GM12878 (cell line): ENCODE measurements around the gene PSMD1. TPM values are rescaled to one million over a fixed set of nuclear protein-coding genes. Genes with fewer than 3 reads are reported as not detected.

Experiments
- ATAC-seq: fragments of 200-7000 bp; cut with Tn5 transposase; 3 replicates; pipeline ENCODE4 v1.9.1; 2020; ENCODE audit warnings: mild to moderate bottlenecking, moderate library complexity
- BruUV-seq: library from RNA; stranded (reverse); fragments of 400-500 nt; replicated peaks from 2 replicates; lab custom pipeline; 2021; lab: Mats Ljungman, UMichigan
- CTCF ChIA-PET: fragments of 300-600 bp; sonication (Branson Sonifier 250); formaldehyde crosslinking; extraction: SDS; loops from one replicate; lab custom pipeline; 2021; ENCODE audit warnings: inconsistent platforms; lab: Yijun Ruan, JAX
- POLR2A ChIA-PET: fragments of 350-600 bp; formaldehyde crosslinking; extraction: SDS; loops from one replicate; lab custom pipeline; 2021; ENCODE audit warnings: inconsistent platforms; lab: Charles Lee
- RAD21 ChIA-PET: fragments of 300-600 bp; sonication (Branson Sonifier 250); formaldehyde crosslinking; loops from one replicate; lab custom pipeline; 2023; ENCODE audit warnings: antibody characterized with exemption; ENCODE audit not compliant: unreplicated experiment; lab: Charles Lee
- SMC1A ChIA-PET: fragments of 300-600 bp; sonication (Branson Sonifier 250); formaldehyde crosslinking; loops from one replicate; lab custom pipeline; 2023; ENCODE audit not compliant: unreplicated experiment, uncharacterized antibody; lab: Charles Lee
- DNase-seq: peaks from one replicate; pipeline ENCODE4 v3.0.0-alpha.2; 2011; ENCODE audit warnings: low read depth, low spot score
- FAIRE-seq: peaks from 3 replicates; lab custom pipeline; 2011; peaks lifted over from hg19 to GRCh38; lab: Jason Lieb, UNC
- H2AFZ ChIP-seq: 2 replicates; pipeline ENCODE4 v1.6.0; 2011; ENCODE audit warnings: low read depth, low read length, control low read depth; ENCODE audit not compliant: control insufficient read depth
- H3K27ac ChIP-seq: 2 replicates; pipeline ENCODE4 v1.5.1; 2011; ENCODE audit warnings: control low read depth; ENCODE audit not compliant: control insufficient read depth, insufficient read depth
- H3K27me3 ChIP-seq, 2 experiments: replicated peaks in 1 of 2; 2 replicates each; pipeline versions ENCODE4 v1.6.0 to v1.6.1; 2011; ENCODE audit warnings: low read length in 1 of 2; ENCODE audit not compliant: control insufficient read depth in 2 of 2, insufficient read depth in 2 of 2
- H3K36me3 ChIP-seq, 2 experiments: 2 replicates each; pipeline ENCODE4 v1.5.1; 2011; ENCODE audit warnings: low read length in 1 of 2; ENCODE audit not compliant: control insufficient read depth in 2 of 2, insufficient read depth in 2 of 2
- H3K4me1 ChIP-seq: 2 replicates; pipeline ENCODE4 v1.6.1; 2011; ENCODE audit warnings: mild to moderate bottlenecking, low read length, moderate library complexity, mixed read lengths; ENCODE audit not compliant: control insufficient read depth, insufficient read depth
- H3K4me2 ChIP-seq: 2 replicates; pipeline ENCODE4 v1.6.0; 2011; ENCODE audit warnings: control low read depth; ENCODE audit not compliant: control insufficient read depth, insufficient read depth
- H3K4me3 ChIP-seq: fragments of 200-600 bp; sonication (generic); 2 replicates; pipeline ENCODE4 v1.5.1; 2016
- H3K79me2 ChIP-seq: 2 replicates; pipeline ENCODE4 v1.6.0; 2011; ENCODE audit warnings: low read length; ENCODE audit not compliant: control insufficient read depth, insufficient read depth
- H3K9ac ChIP-seq: 2 replicates; pipeline ENCODE4 v1.8.0; 2011; ENCODE audit warnings: low read length, control low read depth, mixed read lengths; ENCODE audit not compliant: control insufficient read depth, insufficient read depth
- H3K9me3 ChIP-seq: replicated peaks from 3 replicates; pipeline ENCODE4 v1.5.1; 2011; ENCODE audit warnings: mild to moderate bottlenecking, low read length; ENCODE audit not compliant: control insufficient read depth, insufficient read depth
- H4K20me1 ChIP-seq: 2 replicates; pipeline ENCODE4 v1.6.0; 2011; ENCODE audit not compliant: control insufficient read depth, insufficient read depth
- ATF2 ChIP-seq: IDR thresholded peaks from 2 replicates; pipeline ENCODE4 v1.6.1; 2012; ENCODE audit warnings: low read length, inconsistent platforms
- ETV6 ChIP-seq, 2 experiments: fragments of 450-650 bp in 1 of 2; IDR thresholded peaks in 1 of 2; conservative IDR thresholded peaks in 1 of 2; 2 replicates each; pipeline ENCODE4 v1.6.1; 2014; ENCODE audit warnings: antibody characterized with exemption in 1 of 2, borderline replicate concordance in 1 of 2, low read depth in 1 of 2, mild to moderate bottlenecking in 1 of 2, moderate library complexity in 1 of 2
- IKZF2 ChIP-seq, 2 experiments: fragments of 450-650 bp; IDR thresholded peaks; 2 replicates each; pipeline ENCODE4 v1.6.1; 2017; ENCODE audit warnings: mild to moderate bottlenecking in 2 of 2, moderate library complexity in 2 of 2
- MAX ChIP-seq: IDR thresholded peaks from 2 replicates; pipeline ENCODE4 v1.6.1; 2012; ENCODE audit warnings: low read depth, low read length, improper control_type of control experiment
- MYC ChIP-seq: IDR thresholded peaks from 2 replicates; pipeline ENCODE4 v1.6.1; 2011; ENCODE audit warnings: mild to moderate bottlenecking, low read length, moderate library complexity, inconsistent platforms; ENCODE audit not compliant: insufficient read depth, insufficient replicate concordance, insufficient read length, severe bottlenecking
- NBN ChIP-seq: fragments of 450-650 bp; IDR thresholded peaks from 2 replicates; pipeline ENCODE4 v1.6.1; 2016
- PKNOX1 ChIP-seq: fragments of 450-650 bp; IDR thresholded peaks from 2 replicates; pipeline ENCODE4 v1.6.1; 2016; ENCODE audit warnings: mild to moderate bottlenecking
- POU2F2 ChIP-seq: IDR thresholded peaks from 3 replicates; pipeline ENCODE4 v1.6.1; 2011; ENCODE audit warnings: low read depth, mild to moderate bottlenecking, low read length, borderline replicate concordance
- SMAD5 ChIP-seq: IDR thresholded peaks from 2 replicates; pipeline ENCODE4 v1.6.1; 2016; ENCODE audit warnings: antibody characterized with exemption, low read depth
- SREBF1 ChIP-seq: IDR thresholded peaks from 2 replicates; pipeline ENCODE4 v1.6.1; 2012; ENCODE audit warnings: mild to moderate bottlenecking, low read length
- WGBS: methylation state at CpG from one replicate; pipeline ENCODE4 v1.1.6; 2016; ENCODE audit warnings: low lambda C conversion rate; ENCODE audit not compliant: insufficient replicate concordance, insufficient coverage; ENCODE audit errors: missing lambda C conversion rate; 5-methylcytosine and 5-hydroxymethylcytosine counted together
- in situ Hi-C: fragments of 300-500 bp; cut with MboI; formaldehyde crosslinking; loops from 9 replicates; pipeline ENCODE4 v1.14.3; 2018; ENCODE audit warnings: mixed read lengths
- intact Hi-C: fragments of 100-400 bp; cut with micrococcal nuclease; formaldehyde crosslinking; loops from one replicate; pipeline ENCODE4 v1.14.2; 2022; ENCODE audit not compliant: unreplicated experiment
- polyA plus RNA-seq, 11 experiments: library from polyadenylated mRNA; depleted of rRNA in 4 of 11; unstranded in 6 of 11; stranded (reverse) in 5 of 11; fragments of >200 nt; fragmentation: Nextera tagmentation in 4 of 11; fragmentation: Illumina TruSeq in 1 of 11; extraction: Ambion mirVana in 4 of 11; extraction: Trizol in 1 of 11; gene quantifications; 1 replicate in 1 of 11; 2 replicates in 10 of 11; pipeline versions ENCODE4 v1.2.1 to v1.2.3, GENCODE V29; 2011 to 2016; ENCODE audit warnings: inconsistent platforms in 2 of 11, missing spikeins in 2 of 11, low read depth in 1 of 11
- total RNA-seq, 4 experiments: library from RNA; depleted of rRNA in 3 of 4; stranded (reverse); fragments of >200 nt in 3 of 4; fragmentation: Illumina TruSeq in 1 of 4; extraction: Trizol in 1 of 4; gene quantifications; 2 replicates each; pipeline versions ENCODE4 v1.2.1 to v1.2.3, GENCODE V29; 2013 to 2021

PSMD1 gene
- total and polyA plus RNA-seq, 10 of the 15 experiments (the other 5 are each of a cell fraction or from before 2014, with no cell fraction given) = 87.4 to 220 (median 139) TPM

- H3K27ac ChIP-seq = no peak overlapping the region
- FAIRE-seq (no peak), DNase-seq (no peak), ATAC-seq (no peak)
- H3K36me3 ChIP-seq = peaks cover 0 to 4% of the 10 kb centered on the region in 2 experiments; a peak in 1 of 4 replicates
- in situ Hi-C loops = no loop called here
- no peaks in the 10 kb centered on the region for H3K4me1 ChIP-seq
- no peak for TF ChIP-seq POU2F2
- no peak for TF ChIP-seq SREBF1
- BruUV-seq = no TSS peak
- no peak overlapping the region for H2AFZ ChIP-seq
- SMC1A ChIA-PET = interaction anchor here (1.3 to 2.2 kb wide), 2 partner anchors 10 to 38 kb away, joined by 3 to 8 read pairs; no protein-coding TSS in a partner anchor
- no peak overlapping the region for H3K4me3 ChIP-seq
- no peaks in the 10 kb centered on the region for H4K20me1 ChIP-seq
- H3K9me3 ChIP-seq = no peaks in the 10 kb centered on the region
- intact Hi-C loops = no loop called here
- POLR2A ChIA-PET = no interaction called here
- no peak overlapping the region for H3K4me2 ChIP-seq
- H3K9ac ChIP-seq = no peak overlapping the region
- CTCF ChIA-PET = interaction anchor here (1.2 to 1.6 kb wide), 2 partner anchors 8 to 12 kb away, joined by 4 to 5 read pairs; partner anchors contain the start of gene HTR2B
- RAD21 ChIA-PET = no interaction called here
- H3K79me2 ChIP-seq = peaks cover 1% of the 10 kb centered on the region; the same call in 1 of the 2 replicates
- no peaks in the 10 kb centered on the region for H3K27me3 ChIP-seq
- WGBS = 100% methylated on average over 1 of the region's 1 CpG
Observed at GRCh38 chr2:231133365-231134099, 76.9 kb downstream of the PSMD1 start.

GRCh38 chr2:231134910-231135655 lies 78.4 kb downstream of the PSMD1 start:
- ChIA-PET CTCF (interaction anchor here (0.7 kb wide), 1 partner anchor 31 kb away, joined by 3 read pairs; no protein-coding TSS in a partner anchor), POLR2A (interaction anchor here (1.0 kb wide), 1 partner anchor 259 kb away, joined by 3 read pairs; no protein-coding TSS in a partner anchor)
- DNase-seq (no peak), ATAC-seq (0 out of 3 replicates have a peak, but pooled peaks have one; percentile 29), FAIRE-seq (no peak)
- BruUV-seq = no TSS peak
- Histone ChIP-seq H3K4me2 (no peak overlapping the region), H3K9ac (no peak overlapping the region), H3K4me3 (no peak overlapping the region), H3K27ac (no peak overlapping the region), H2AFZ (no peak overlapping the region), H3K9me3 (no peaks in the 10 kb centered on the region), H3K4me1 (no peaks in the 10 kb centered on the region)
- TF ChIP-seq ATF2 = no peak
- no peak for TF ChIP-seq SMAD5
- no peak for TF ChIP-seq NBN
- TF ChIP-seq MAX = no peak
- no peak for TF ChIP-seq ETV6 (conservative IDR thresholded peaks at IDR 0.05 in 1 of 2, IDR thresholded peaks at IDR 0.05 in 1 of 2; ENCODE audit: borderline replicate concordance in 1 of 2, low read depth in 1 of 2)
- no peak for TF ChIP-seq PKNOX1
- TF ChIP-seq MYC = no peak
- no peak for TF ChIP-seq IKZF2 (IDR thresholded peaks at IDR 0.05)
- TF ChIP-seq, all 136 proteins: peak for 0
- WGBS = 100% methylated on average over 1 of the region's 1 CpG
- Histone ChIP-seq H3K79me2 (peaks cover 1% of the 10 kb centered on the region; the same call in 1 of the 2 replicates), H4K20me1 (no peaks in the 10 kb centered on the region), H3K27me3 (no peaks in the 10 kb centered on the region), H3K36me3 (peaks cover 0 to 6% of the 10 kb centered on the region in 2 experiments; a peak in 1 of 4 replicates)
- ChIA-PET SMC1A (interaction anchor here (0.6 to 2.2 kb wide), 5 partner anchors 9 to 52 kb away, joined by 3 to 8 read pairs (median 3); no protein-coding TSS in a partner anchor), RAD21 (no interaction called here)
- intact Hi-C loops = no loop called here
- in situ Hi-C loops = no loop called here
